ENCODE measurements around the gene SYNPR.
"Not testable (repeated sequence)": the region's sequence is repeated elsewhere in the genome, so short reads cannot be mapped to it uniquely, and the experiment has no call there.

Gene SYNPR

GRCh38 chr3:63278171-63279004, at the start of gene SYNPR:
Gene SYNPR (plus strand): TSS chr3:63278308.
- no peak for DNase-seq (ENCODE audit: low read depth in 2 of 2)

GRCh38 chr3:63228677-63229076, 49.4 kb upstream of the SYNPR start:
- peak; percentile 10 to 17 for DNase-seq (ENCODE audit: low read depth in 2 of 2)

GRCh38 chr3:63230146-63230545, 48.0 kb upstream of the SYNPR start:
- no peak for DNase-seq (ENCODE audit: low read depth in 2 of 2)

- no peak for DNase-seq (ENCODE audit: low read depth in 2 of 2)
Measured at GRCh38 chr3:63231643-63232042, 46.5 kb upstream of the SYNPR start.

- DNase-seq (ENCODE audit: low read depth in 2 of 2): no peak
Measured at GRCh38 chr3:63232764-63233396, 45.2 kb upstream of the SYNPR start.

- DNase-seq (ENCODE audit: low read depth in 2 of 2): no peak
Measured at GRCh38 chr3:63240381-63240902, 37.7 kb upstream of the SYNPR start.

- no peak for DNase-seq (ENCODE audit: low read depth in 2 of 2)
Measured at GRCh38 chr3:63242124-63242523, 36.0 kb upstream of the SYNPR start.

- DNase-seq (ENCODE audit: low read depth in 2 of 2): no peak
Measured at GRCh38 chr3:63244486-63244885, 33.6 kb upstream of the SYNPR start.

- no peak for DNase-seq (ENCODE audit: low read depth in 2 of 2)
Measured at GRCh38 chr3:63245726-63246241, 32.3 kb upstream of the SYNPR start.

- no peak for DNase-seq (ENCODE audit: low read depth in 2 of 2)
Measured at GRCh38 chr3:63248015-63248414, 30.1 kb upstream of the SYNPR start.

GRCh38 chr3:63251499-63251898, 26.6 kb upstream of the SYNPR start:
- DNase-seq (ENCODE audit: low read depth in 2 of 2): no peak

- not testable (repeated sequence) for DNase-seq (ENCODE audit: low read depth in 2 of 2)
Measured at GRCh38 chr3:63255819-63256218, 22.3 kb upstream of the SYNPR start.

GRCh38 chr3:63264716-63265115, 13.4 kb upstream of the SYNPR start:
- no peak for DNase-seq (ENCODE audit: low read depth in 2 of 2)

- no peak for DNase-seq (ENCODE audit: low read depth in 2 of 2)
Measured at GRCh38 chr3:63274359-63274758, 3.7 kb upstream of the SYNPR start.

- DNase-seq (ENCODE audit: low read depth in 2 of 2): no peak
Measured at GRCh38 chr3:63279005-63279841, 1.1 kb downstream of the SYNPR start.

- no peak for DNase-seq (ENCODE audit: low read depth in 2 of 2)
Measured at GRCh38 chr3:63287610-63288009, 9.5 kb downstream of the SYNPR start.

GRCh38 chr3:63290686-63291085, 12.6 kb downstream of the SYNPR start:
- DNase-seq (ENCODE audit: low read depth in 2 of 2): no peak

- no peak for DNase-seq (ENCODE audit: low read depth in 2 of 2)
Measured at GRCh38 chr3:63294332-63294731, 16.2 kb downstream of the SYNPR start.

- no peak for DNase-seq (ENCODE audit: low read depth in 2 of 2)
Measured at GRCh38 chr3:63295356-63295755, 17.2 kb downstream of the SYNPR start.

- no peak for DNase-seq (ENCODE audit: low read depth in 2 of 2)
Measured at GRCh38 chr3:63295806-63296205, 17.7 kb downstream of the SYNPR start.

- DNase-seq (ENCODE audit: low read depth in 2 of 2): no peak
Measured at GRCh38 chr3:63296249-63296648, 18.1 kb downstream of the SYNPR start.

- no peak for DNase-seq (ENCODE audit: low read depth in 2 of 2)
Measured at GRCh38 chr3:63303238-63303637, 25.1 kb downstream of the SYNPR start.

Measured in fibroblast of skin of left biceps (primary cell).